ENCODE data around the gene CT45A6.
"Not testable (repeated sequence)": the region's sequence is repeated elsewhere in the genome, so short reads cannot be mapped to it uniquely, and the experiment has no call there.

The CT45A6 gene

GRCh38 chrX:135802687-135803086 lies at the start of gene CT45A6:
Gene CT45A6 (minus strand): TSS chrX:135802787. CDS start chrX:135798993, 3,794 bp downstream.
- H3K4me3 ChIP-seq (ENCODE audit: low read depth, low read length); in situ Hi-C loops (cut with HindIII; ENCODE audit: low sequenced_read_pairs); DNase-seq (ENCODE audit: low read depth): not testable (repeated sequence)

GRCh38 chrX:135837180-135837579 lies 34.6 kb upstream of the CT45A6 start, which contains the start of gene CT45A7:
Gene CT45A7 (minus strand): TSS chrX:135837280. CDS start chrX:135833533, 3,747 bp downstream.
- in situ Hi-C loops (cut with HindIII; ENCODE audit: low sequenced_read_pairs); H3K4me3 ChIP-seq (ENCODE audit: low read depth, low read length); DNase-seq (ENCODE audit: low read depth): not testable (repeated sequence)

- in situ Hi-C loops (cut with HindIII; ENCODE audit: low sequenced_read_pairs); H3K4me3 ChIP-seq (ENCODE audit: low read depth, low read length); DNase-seq (ENCODE audit: low read depth): not testable (repeated sequence)
Measured at GRCh38 chrX:135819912-135820311, 17.3 kb upstream of the CT45A6 start, which contains the start of gene CT45A2. Gene CT45A2 (minus strand): TSS chrX:135820012. CDS start chrX:135816265, 3,747 bp downstream.

- DNase-seq (ENCODE audit: low read depth); H3K4me3 ChIP-seq (ENCODE audit: low read depth, low read length); in situ Hi-C loops (cut with HindIII; ENCODE audit: low sequenced_read_pairs): not testable (repeated sequence)
Measured at GRCh38 chrX:135785403-135785802, 17.2 kb downstream of the CT45A6 start, which contains the start of gene CT45A5. Gene CT45A5 (minus strand): TSS chrX:135785503. CDS start chrX:135781729, 3,774 bp downstream.

- DNase-seq (ENCODE audit: low read depth); H3K4me3 ChIP-seq (ENCODE audit: low read depth, low read length); in situ Hi-C loops (cut with HindIII; ENCODE audit: low sequenced_read_pairs): not testable (repeated sequence)
Measured at GRCh38 chrX:135768091-135768490, 34.5 kb downstream of the CT45A6 start, which contains the start of gene CT45A3. Gene CT45A3 (minus strand): TSS chrX:135768191. CDS start chrX:135764444, 3,747 bp downstream.

- in situ Hi-C loops (cut with HindIII; ENCODE audit: low sequenced_read_pairs); DNase-seq (ENCODE audit: low read depth); H3K4me3 ChIP-seq (ENCODE audit: low read depth, low read length): not testable (repeated sequence)
Measured at GRCh38 chrX:135744739-135745138, 57.8 kb downstream of the CT45A6 start.
